ENCODE measurements around the gene ITGB3.

DNA sequence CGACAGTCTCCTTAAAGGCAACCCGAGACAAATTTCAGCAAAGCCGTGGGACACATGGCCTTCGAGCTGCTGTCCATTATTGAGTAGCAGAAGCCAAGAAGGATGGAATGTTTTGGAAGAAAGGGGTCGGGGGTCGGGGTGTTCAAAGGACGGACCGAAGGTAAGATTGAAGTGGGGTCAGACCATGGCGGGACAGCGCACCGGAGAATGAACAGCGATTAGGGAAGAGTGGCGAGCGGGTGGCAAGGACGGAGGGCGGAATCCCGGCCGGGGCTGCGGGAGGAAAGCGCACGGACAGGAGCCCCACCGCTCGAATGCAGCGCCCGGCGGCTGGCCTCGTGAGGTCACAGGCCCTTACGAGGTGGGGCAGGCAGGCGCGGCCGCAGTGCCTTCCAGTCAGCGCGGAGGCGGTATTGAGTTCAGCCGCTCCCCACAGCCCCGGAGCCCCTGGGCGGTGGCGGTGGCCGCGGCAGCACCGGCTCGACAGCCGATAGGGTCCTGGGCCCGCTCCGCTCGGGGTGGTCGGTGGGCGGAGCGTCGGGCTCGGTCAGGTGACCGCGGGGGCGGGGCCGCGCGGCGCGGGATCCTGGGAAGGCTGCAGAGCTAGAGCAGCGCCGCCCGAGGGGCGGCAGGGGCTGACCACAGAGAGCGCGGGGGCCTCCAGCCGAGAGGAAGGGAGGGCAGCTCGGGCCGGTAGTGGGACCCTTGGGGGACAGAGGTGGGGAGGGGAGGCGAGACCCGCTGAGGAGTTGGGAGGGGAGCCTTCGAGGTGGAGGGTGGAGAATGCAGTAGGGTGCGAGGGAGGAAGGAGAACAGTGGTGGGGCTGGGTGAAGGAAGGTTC lies 70.0 kb downstream of the ITGB3 start, which contains the start of gene EFCAB13:
- TF ChIP-seq POLR2AphosphoS5 (IDR thresholded peaks at IDR 0.05), result peak; percentile 94 to 97 (median 96)
- TF ChIP-seq, protein P1, sequence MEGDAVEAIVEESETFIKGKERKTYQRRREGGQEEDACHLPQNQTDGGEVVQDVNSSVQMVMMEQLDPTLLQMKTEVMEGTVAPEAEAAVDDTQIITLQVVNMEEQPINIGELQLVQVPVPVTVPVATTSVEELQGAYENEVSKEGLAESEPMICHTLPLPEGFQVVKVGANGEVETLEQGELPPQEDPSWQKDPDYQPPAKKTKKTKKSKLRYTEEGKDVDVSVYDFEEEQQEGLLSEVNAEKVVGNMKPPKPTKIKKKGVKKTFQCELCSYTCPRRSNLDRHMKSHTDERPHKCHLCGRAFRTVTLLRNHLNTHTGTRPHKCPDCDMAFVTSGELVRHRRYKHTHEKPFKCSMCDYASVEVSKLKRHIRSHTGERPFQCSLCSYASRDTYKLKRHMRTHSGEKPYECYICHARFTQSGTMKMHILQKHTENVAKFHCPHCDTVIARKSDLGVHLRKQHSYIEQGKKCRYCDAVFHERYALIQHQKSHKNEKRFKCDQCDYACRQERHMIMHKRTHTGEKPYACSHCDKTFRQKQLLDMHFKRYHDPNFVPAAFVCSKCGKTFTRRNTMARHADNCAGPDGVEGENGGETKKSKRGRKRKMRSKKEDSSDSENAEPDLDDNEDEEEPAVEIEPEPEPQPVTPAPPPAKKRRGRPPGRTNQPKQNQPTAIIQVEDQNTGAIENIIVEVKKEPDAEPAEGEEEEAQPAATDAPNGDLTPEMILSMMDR (IDR thresholded peaks at IDR 0.05 in 8 of 11, conservative IDR thresholded peaks at IDR 0.05 in 3 of 11), result peak in 8 of 11 experiments; percentile 11 to 50 (median 34)

Measured in spleen (tissue), 7 donors.